Activated T-helper 17 cell treated with anti-CD3 and anti-CD28 coated beads, Interleukin-2, amount 50 U/mL, for 72 hours (primary cell): ENCODE results near the gene C1orf185. TPM values are rescaled to one million over a fixed set of nuclear protein-coding genes. Genes with fewer than 3 reads are reported as not detected.
"Not testable (repeated sequence)": the region's sequence is repeated elsewhere in the genome, so short reads cannot be mapped to it uniquely, and the experiment has no call there.

Experiments
- ATAC-seq: fragments of 150-1000 bp; cut with Tn5 transposase; replicated peaks from 2 replicates; pipeline ENCODE4 v1.10.0; 2021; ENCODE audit warnings: mild to moderate bottlenecking, moderate library complexity
- H3K27ac Mint-ChIP-seq: one replicate; pipeline ENCODE4 v1.8.0; 2022; ENCODE audit warnings: mixed read lengths
- H3K27me3 Mint-ChIP-seq: one replicate; pipeline ENCODE4 v1.8.0; 2022; ENCODE audit warnings: mixed read lengths
- H3K36me3 Mint-ChIP-seq: one replicate; pipeline ENCODE4 v1.8.0; 2022; ENCODE audit warnings: low read depth, mild to moderate bottlenecking, mixed read lengths
- H3K4me1 Mint-ChIP-seq: one replicate; pipeline ENCODE4 v1.8.0; 2022; ENCODE audit warnings: mixed read lengths
- H3K4me3 Mint-ChIP-seq: one replicate; pipeline ENCODE4 v1.8.0; 2022; ENCODE audit warnings: mild to moderate bottlenecking, mixed read lengths
- H3K9me3 Mint-ChIP-seq: one replicate; pipeline ENCODE4 v1.8.0; 2022; ENCODE audit warnings: mixed read lengths
- total RNA-seq, 2 donors: library from RNA; stranded (reverse); gene quantifications; one replicate each; pipeline ENCODE4 v1.2.3, GENCODE V29; 2022

Gene C1orf185
- total RNA-seq, 2 donors from 2014 or later = not detected

GRCh38 chr1:51100264-51100880 is 1.7 kb upstream of the C1orf185 start:
- H3K9me3 Mint-ChIP-seq = peaks cover 8% of the 10 kb centered on the region
- no peak overlapping the region for H3K27ac Mint-ChIP-seq
- H3K36me3 Mint-ChIP-seq = no peaks in the 10 kb centered on the region
- no peak for ATAC-seq
- peaks cover 21% of the 10 kb centered on the region for H3K27me3 Mint-ChIP-seq
- no peaks in the 10 kb centered on the region for H3K4me1 Mint-ChIP-seq
- no peak overlapping the region for H3K4me3 Mint-ChIP-seq

- peaks cover 6% of the 10 kb centered on the region for H3K27me3 Mint-ChIP-seq
- H3K27ac Mint-ChIP-seq = no peak overlapping the region
- no peaks in the 10 kb centered on the region for H3K36me3 Mint-ChIP-seq
- no peak overlapping the region for H3K4me3 Mint-ChIP-seq
- H3K4me1 Mint-ChIP-seq = no peaks in the 10 kb centered on the region
- ATAC-seq = no peak
- H3K9me3 Mint-ChIP-seq = no peaks in the 10 kb centered on the region
These were observed 12.1 kb downstream of the C1orf185 start for GRCh38 chr1:51114137-51114536.

- ATAC-seq = no peak
- Mint-ChIP-seq H3K36me3 (no peaks in the 10 kb centered on the region), H3K27me3 (peaks cover 12% of the 10 kb centered on the region), H3K9me3 (no peaks in the 10 kb centered on the region), H3K4me1 (no peaks in the 10 kb centered on the region), H3K4me3 (no peak overlapping the region), H3K27ac (no peak overlapping the region)
These were observed 13.8 kb downstream of the C1orf185 start for GRCh38 chr1:51115714-51116404.

GRCh38 chr1:51119331-51119730 is 17.3 kb downstream of the C1orf185 start:
- Mint-ChIP-seq H3K36me3 (no peaks in the 10 kb centered on the region), H3K4me3 (no peak overlapping the region), H3K27ac (no peak overlapping the region), H3K27me3 (peaks cover 15% of the 10 kb centered on the region), H3K4me1 (no peaks in the 10 kb centered on the region), H3K9me3 (no peaks in the 10 kb centered on the region)
- no peak for ATAC-seq

- no peak for ATAC-seq
These were observed 18.6 kb downstream of the C1orf185 start for GRCh38 chr1:51120629-51121028.

GRCh38 chr1:51127152-51127551 is 25.1 kb downstream of the C1orf185 start:
- H3K4me3 Mint-ChIP-seq, H3K36me3 Mint-ChIP-seq, H3K27ac Mint-ChIP-seq, H3K9me3 Mint-ChIP-seq, ATAC-seq, H3K4me1 Mint-ChIP-seq: not testable (repeated sequence)
- H3K27me3 Mint-ChIP-seq = peaks cover 15% of the 10 kb centered on the region

More at GRCh38 chr1:51120629-51121028, 18.6 kb downstream of the C1orf185 start:
- H3K9me3 Mint-ChIP-seq = no peaks in the 10 kb centered on the region
- no peak overlapping the region for H3K27ac Mint-ChIP-seq
- H3K36me3 Mint-ChIP-seq = no peaks in the 10 kb centered on the region
- peaks cover 15% of the 10 kb centered on the region for H3K27me3 Mint-ChIP-seq
- no peak overlapping the region for H3K4me3 Mint-ChIP-seq
- H3K4me1 Mint-ChIP-seq = no peaks in the 10 kb centered on the region

DNA sequence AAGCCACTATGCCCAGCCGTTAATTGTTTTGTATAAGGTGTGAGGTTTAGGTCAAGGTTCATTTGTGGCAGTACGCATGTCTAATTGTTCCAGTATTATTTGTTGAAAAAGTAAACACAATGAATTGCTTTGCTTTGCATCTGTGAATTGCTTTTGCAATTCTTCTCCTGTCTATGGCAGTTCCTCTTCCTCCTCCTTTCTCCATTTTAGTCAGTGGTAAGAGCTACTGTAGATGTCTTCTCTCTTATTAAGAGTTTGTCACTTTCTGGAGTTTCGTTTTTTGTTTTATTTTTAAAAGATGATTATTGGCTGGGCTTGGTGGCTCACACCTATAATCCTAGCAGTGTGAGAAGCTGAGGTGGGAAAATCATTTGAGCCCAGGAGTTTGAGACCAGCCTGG is 29.2 kb downstream of the C1orf185 start:
- Mint-ChIP-seq H3K36me3 (no peaks in the 10 kb centered on the region), H3K4me3 (no peak overlapping the region), H3K4me1 (no peaks in the 10 kb centered on the region), H3K27me3 (peaks cover 42% of the 10 kb centered on the region), H3K27ac (no peak overlapping the region), H3K9me3 (peaks cover 25% of the 10 kb centered on the region)
- ATAC-seq = no peak

- Mint-ChIP-seq H3K36me3 (no peaks in the 10 kb centered on the region), H3K27me3 (peaks cover 42% of the 10 kb centered on the region), H3K4me3 (no peak overlapping the region), H3K9me3 (peaks cover 25% of the 10 kb centered on the region), H3K4me1 (no peaks in the 10 kb centered on the region), H3K27ac (no peak overlapping the region)
- ATAC-seq = no peak
These were observed 31.0 kb downstream of the C1orf185 start for GRCh38 chr1:51133045-51133444.

GRCh38 chr1:51137696-51138095 is 35.7 kb downstream of the C1orf185 start:
- not testable (repeated sequence) for ATAC-seq, H3K4me3 Mint-ChIP-seq, H3K4me1 Mint-ChIP-seq, H3K27ac Mint-ChIP-seq, H3K36me3 Mint-ChIP-seq
- peaks cover 21% of the 10 kb centered on the region for H3K27me3 Mint-ChIP-seq
- H3K9me3 Mint-ChIP-seq = peaks cover 15% of the 10 kb centered on the region

DNA sequence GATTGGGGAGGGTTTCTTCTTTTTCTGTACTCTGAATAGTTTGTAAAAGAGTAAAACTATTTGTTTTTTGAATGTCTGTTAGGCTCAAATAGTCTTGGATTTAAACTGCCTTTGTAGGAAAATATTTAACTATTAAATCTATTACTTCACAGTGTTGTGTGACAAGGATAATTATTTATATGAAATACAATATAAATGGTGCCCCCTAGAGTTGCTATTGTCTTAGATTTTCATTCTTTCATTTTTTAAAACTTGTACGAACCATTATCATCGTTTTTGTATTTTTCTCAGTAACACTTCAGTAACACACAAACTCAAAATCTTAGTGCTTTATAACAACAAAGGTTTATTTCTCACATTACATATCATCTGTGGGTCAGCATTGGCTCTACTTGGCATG is 37.4 kb downstream of the C1orf185 start:
- H3K27me3 Mint-ChIP-seq = peaks cover 9% of the 10 kb centered on the region
- H3K9me3 Mint-ChIP-seq = no peaks in the 10 kb centered on the region
- H3K27ac Mint-ChIP-seq = no peak overlapping the region
- H3K36me3 Mint-ChIP-seq = no peaks in the 10 kb centered on the region
- no peak overlapping the region for H3K4me3 Mint-ChIP-seq
- ATAC-seq = no peak
- H3K4me1 Mint-ChIP-seq = no peaks in the 10 kb centered on the region

GRCh38 chr1:51147394-51147793 is 45.4 kb downstream of the C1orf185 start:
- Mint-ChIP-seq H3K9me3 (no peaks in the 10 kb centered on the region), H3K27me3 (peaks cover 12% of the 10 kb centered on the region), H3K27ac (no peak overlapping the region), H3K4me3 (no peak overlapping the region), H3K4me1 (no peaks in the 10 kb centered on the region), H3K36me3 (no peaks in the 10 kb centered on the region)
- ATAC-seq = no peak

- no peak for ATAC-seq
- Mint-ChIP-seq H3K4me1 (no peaks in the 10 kb centered on the region), H3K27ac (no peak overlapping the region), H3K4me3 (no peak overlapping the region), H3K27me3 (peaks cover 9% of the 10 kb centered on the region), H3K9me3 (no peaks in the 10 kb centered on the region), H3K36me3 (no peaks in the 10 kb centered on the region)
These were observed 52.7 kb downstream of the C1orf185 start for GRCh38 chr1:51154776-51155175.

DNA sequence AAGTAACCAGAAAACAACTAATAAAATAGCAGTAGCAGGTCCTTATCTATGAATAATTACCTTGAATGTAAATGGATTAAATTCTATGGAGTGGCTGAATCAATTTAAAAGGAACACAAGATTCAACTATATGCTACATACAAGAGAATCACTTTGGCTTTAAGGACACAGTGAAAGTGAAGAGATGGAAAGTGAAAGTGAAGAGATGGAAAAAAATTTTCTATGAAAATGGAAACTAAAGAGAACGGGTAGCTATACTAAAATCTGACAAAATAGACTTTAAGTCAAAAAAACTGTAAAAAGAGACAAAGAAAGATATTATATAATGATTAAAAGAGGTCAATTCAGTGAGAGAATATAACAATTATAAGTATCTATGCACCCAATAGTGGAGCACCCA is 54.7 kb downstream of the C1orf185 start:
- no peak for ATAC-seq

DNA sequence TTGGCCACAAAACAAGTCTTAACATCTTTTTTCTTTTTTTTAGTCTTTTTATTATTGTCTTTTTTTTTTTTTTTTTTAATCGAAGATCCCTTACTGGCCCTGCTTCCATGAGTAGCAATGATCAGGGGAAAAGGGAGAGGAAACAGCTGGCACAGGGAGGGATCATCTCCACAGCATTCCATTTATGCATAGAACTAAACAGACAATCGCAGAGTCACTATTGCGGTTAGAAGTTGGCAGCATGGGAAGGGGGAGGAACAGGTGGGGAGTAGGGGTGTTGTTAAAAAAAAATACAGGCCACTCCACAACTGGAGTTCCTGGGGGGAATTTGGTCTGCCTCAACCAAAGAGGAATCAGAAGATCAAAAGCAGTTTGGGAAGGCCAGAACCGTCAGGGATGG is 55.4 kb downstream of the C1orf185 start:
- H3K27ac Mint-ChIP-seq = no peak overlapping the region

More for the DNA sequence above, 54.7 kb downstream of the C1orf185 start:
- H3K9me3 Mint-ChIP-seq = no peaks in the 10 kb centered on the region
- H3K27me3 Mint-ChIP-seq = peaks cover 9% of the 10 kb centered on the region
- no peak overlapping the region for H3K27ac Mint-ChIP-seq
- no peaks in the 10 kb centered on the region for H3K4me1 Mint-ChIP-seq
- no peak overlapping the region for H3K4me3 Mint-ChIP-seq
- H3K36me3 Mint-ChIP-seq = no peaks in the 10 kb centered on the region

GRCh38 chr1:51158263-51158662 is 56.2 kb downstream of the C1orf185 start:
- peaks cover 9% of the 10 kb centered on the region for H3K27me3 Mint-ChIP-seq
- no peak overlapping the region for H3K4me3 Mint-ChIP-seq
- no peak overlapping the region for H3K27ac Mint-ChIP-seq
- H3K4me1 Mint-ChIP-seq = no peaks in the 10 kb centered on the region
- no peaks in the 10 kb centered on the region for H3K9me3 Mint-ChIP-seq
- H3K36me3 Mint-ChIP-seq = no peaks in the 10 kb centered on the region
- no peak for ATAC-seq

More for the DNA sequence above, 55.4 kb downstream of the C1orf185 start:
- Mint-ChIP-seq H3K27me3 (peaks cover 9% of the 10 kb centered on the region), H3K9me3 (no peaks in the 10 kb centered on the region), H3K4me3 (no peak overlapping the region), H3K4me1 (no peaks in the 10 kb centered on the region), H3K36me3 (no peaks in the 10 kb centered on the region)
- ATAC-seq = no peak
